ENCODE data around the gene PACS2. TPM values are rescaled to one million over a fixed set of nuclear protein-coding genes. Genes with fewer than 3 reads are reported as not detected.

Gene PACS2
- total RNA-seq, 2 experiments from 2014 or later, result 57.7 to 61.5 TPM

DNA sequence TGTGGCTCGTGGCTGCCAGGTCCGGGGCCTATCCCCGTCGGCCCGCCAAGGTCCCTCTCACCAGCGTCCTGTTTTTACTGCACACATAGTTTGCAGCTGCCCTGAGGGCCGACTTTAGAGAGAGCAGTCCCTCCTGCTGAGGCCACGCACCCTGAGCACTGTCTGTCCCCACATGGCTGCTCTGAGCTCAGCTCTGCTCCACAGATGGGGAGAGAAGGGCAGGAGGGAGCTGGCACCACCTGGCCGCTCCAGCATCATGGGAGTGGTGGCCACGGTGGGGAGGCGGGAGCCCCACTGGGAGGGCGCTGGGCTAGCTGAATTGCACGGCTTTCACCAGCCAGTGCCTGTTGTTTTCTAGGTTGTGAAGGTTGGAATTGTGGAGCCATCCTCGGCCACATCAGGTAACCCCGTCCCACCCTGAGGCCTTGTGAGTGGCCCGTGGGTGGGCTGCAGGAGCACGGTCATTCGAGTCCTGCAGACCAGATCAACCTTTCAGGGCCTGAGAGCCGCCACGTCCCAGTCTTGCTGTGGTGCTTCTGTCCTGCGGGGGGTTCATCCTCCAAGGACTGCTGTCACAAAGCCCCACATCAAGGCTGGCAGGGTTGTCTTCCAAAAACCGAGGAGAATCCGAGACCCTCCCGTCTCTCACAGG is 76.4 kb downstream of the PACS2 start:
- ChIA-PET POLR2A (no interaction called here), CTCF (no interaction called here)
- H3K27ac Mint-ChIP-seq, result no peak overlapping the region
- H3K9me3 Mint-ChIP-seq, result no peaks in the 10 kb centered on the region
- DNase-seq (peak in 1 of 14 experiments; percentile 0), ATAC-seq (ENCODE audit: poor library complexity) (no peak)
- H3K36me3 Mint-ChIP-seq (ENCODE audit: low read depth), result no peaks in the 10 kb centered on the region
- Histone ChIP-seq H3K36me3 (ENCODE audit: insufficient read depth, low read length) (no peaks in the 10 kb centered on the region), H3K27ac (ENCODE audit: low read depth in 1 of 2, low read length in 2 of 2) (no peak overlapping the region), H3K4me3 (ENCODE audit: low read length) (no peak overlapping the region), H3K27me3 (ENCODE audit: control insufficient read depth in 1 of 2, insufficient read depth in 2 of 2, low read length in 2 of 2) (no peaks in the 10 kb centered on the region), H3K4me1 (ENCODE audit: insufficient read depth, low read length) (peaks cover 16% of the 10 kb centered on the region), H3K9me3 (ENCODE audit: control insufficient read depth in 1 of 2, insufficient read depth in 1 of 2, low read length in 2 of 2) (no peaks in the 10 kb centered on the region)
- H3K4me3 Mint-ChIP-seq, result no peak overlapping the region
- H3K4me1 Mint-ChIP-seq (ENCODE audit: low read depth), result no peaks in the 10 kb centered on the region
- H3K27me3 Mint-ChIP-seq, result no peaks in the 10 kb centered on the region
- intact Hi-C loops (cut with DNase I, micrococcal nuclease), result no loop called here
- TF ChIP-seq, protein P1, sequence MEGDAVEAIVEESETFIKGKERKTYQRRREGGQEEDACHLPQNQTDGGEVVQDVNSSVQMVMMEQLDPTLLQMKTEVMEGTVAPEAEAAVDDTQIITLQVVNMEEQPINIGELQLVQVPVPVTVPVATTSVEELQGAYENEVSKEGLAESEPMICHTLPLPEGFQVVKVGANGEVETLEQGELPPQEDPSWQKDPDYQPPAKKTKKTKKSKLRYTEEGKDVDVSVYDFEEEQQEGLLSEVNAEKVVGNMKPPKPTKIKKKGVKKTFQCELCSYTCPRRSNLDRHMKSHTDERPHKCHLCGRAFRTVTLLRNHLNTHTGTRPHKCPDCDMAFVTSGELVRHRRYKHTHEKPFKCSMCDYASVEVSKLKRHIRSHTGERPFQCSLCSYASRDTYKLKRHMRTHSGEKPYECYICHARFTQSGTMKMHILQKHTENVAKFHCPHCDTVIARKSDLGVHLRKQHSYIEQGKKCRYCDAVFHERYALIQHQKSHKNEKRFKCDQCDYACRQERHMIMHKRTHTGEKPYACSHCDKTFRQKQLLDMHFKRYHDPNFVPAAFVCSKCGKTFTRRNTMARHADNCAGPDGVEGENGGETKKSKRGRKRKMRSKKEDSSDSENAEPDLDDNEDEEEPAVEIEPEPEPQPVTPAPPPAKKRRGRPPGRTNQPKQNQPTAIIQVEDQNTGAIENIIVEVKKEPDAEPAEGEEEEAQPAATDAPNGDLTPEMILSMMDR (IDR thresholded peaks at IDR 0.05), result no peak

DNA sequence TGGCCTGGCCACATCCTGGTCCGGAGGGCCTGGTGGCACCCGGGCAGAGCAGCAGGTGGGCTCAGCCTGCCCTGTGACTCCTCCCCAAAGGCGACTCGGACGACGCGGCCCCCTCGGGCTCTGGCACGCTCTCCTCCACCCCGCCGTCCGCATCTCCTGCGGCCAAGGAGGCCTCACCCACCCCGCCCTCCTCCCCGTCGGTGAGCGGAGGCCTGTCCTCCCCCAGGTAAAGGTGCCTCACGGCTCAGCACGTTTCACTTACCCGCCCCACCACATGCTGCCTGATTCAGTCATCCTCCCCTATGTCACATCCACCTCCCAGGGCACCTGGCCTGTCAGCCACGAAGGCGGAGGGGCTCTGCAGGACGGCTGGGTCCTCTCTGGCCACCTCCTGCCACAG is 77.0 kb downstream of the PACS2 start:
- Histone ChIP-seq H3K27ac (ENCODE audit: low read depth in 1 of 2, low read length in 2 of 2) (no peak overlapping the region), H3K4me3 (ENCODE audit: low read length) (no peak overlapping the region), H3K27me3 (ENCODE audit: control insufficient read depth in 1 of 2, insufficient read depth in 2 of 2, low read length in 2 of 2) (no peaks in the 10 kb centered on the region), H3K36me3 (ENCODE audit: insufficient read depth, low read length) (no peaks in the 10 kb centered on the region), H3K4me1 (ENCODE audit: insufficient read depth, low read length) (peaks cover 16% of the 10 kb centered on the region), H3K9me3 (ENCODE audit: control insufficient read depth in 1 of 2, insufficient read depth in 1 of 2, low read length in 2 of 2) (no peaks in the 10 kb centered on the region)
- Mint-ChIP-seq H3K9me3 (no peaks in the 10 kb centered on the region), H3K27ac (no peak overlapping the region), H3K4me1 (ENCODE audit: low read depth) (no peaks in the 10 kb centered on the region), H3K27me3 (no peaks in the 10 kb centered on the region), H3K4me3 (no peak overlapping the region), H3K36me3 (ENCODE audit: low read depth) (no peaks in the 10 kb centered on the region)
- DNase-seq, result no peak
- intact Hi-C loops (cut with DNase I, micrococcal nuclease), result no loop called here
- TF ChIP-seq, protein P1 (IDR thresholded peaks at IDR 0.05), result no peak
- CTCF ChIA-PET, result no interaction called here
- ATAC-seq (ENCODE audit: poor library complexity), result no peak
- POLR2A ChIA-PET, result no interaction called here

DNA sequence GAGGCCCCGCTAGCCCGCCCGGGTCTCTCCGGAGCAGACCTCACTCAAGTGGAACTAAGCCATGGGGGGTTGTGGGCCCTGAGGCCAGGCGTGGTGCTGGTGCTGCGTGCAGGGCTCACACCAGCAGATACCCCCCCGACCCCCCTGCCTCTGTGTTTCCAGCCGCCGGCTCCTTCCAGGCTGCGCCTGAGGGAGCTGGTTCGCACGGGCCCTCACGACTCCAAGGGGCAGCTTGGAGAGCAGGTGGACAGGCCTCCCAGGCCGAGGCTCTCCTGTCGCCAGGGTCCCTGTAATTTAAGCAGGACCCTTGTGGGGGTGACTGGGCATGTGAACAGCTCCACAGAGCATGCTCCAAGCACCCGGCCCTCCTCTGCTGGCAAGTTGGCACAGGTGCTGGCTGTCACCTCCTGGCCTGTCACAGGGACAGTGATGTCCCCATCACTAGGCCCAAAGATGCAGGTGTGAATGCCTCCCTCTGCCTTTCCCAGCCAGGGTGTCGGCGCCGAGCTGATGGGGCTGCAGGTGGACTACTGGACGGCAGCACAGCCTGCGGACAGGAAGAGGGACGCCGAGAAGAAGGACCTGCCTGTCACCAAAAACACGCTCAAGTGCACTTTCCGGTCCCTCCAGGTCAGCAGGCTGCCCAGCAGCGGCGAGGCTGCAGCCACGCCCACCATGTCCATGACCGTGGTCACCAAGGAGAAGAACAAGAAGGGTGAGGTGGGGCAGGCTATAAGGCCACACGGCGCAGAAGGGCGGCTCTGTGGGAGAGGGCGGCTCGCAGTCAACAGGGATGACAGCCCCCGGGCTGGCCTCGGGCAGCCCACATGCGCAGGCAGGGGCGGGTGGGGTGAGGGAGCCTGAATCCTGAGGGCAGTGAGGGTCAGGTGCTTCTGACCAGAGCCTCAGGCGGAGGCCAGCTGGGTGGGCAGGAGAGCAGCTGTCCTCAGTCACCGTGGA is 77.9 kb downstream of the PACS2 start:
- Mint-ChIP-seq H3K36me3 (ENCODE audit: low read depth) (no peaks in the 10 kb centered on the region), H3K9me3 (no peaks in the 10 kb centered on the region), H3K4me3 (no peak overlapping the region), H3K27me3 (no peaks in the 10 kb centered on the region), H3K4me1 (ENCODE audit: low read depth) (no peaks in the 10 kb centered on the region), H3K27ac (no peak overlapping the region)
- TF ChIP-seq, protein P1 (IDR thresholded peaks at IDR 0.05), result no peak
- H3K27me3 ChIP-seq (ENCODE audit: control insufficient read depth in 1 of 2, insufficient read depth in 2 of 2, low read length in 2 of 2), result no peaks in the 10 kb centered on the region
- peaks cover 18% of the 10 kb centered on the region for H3K4me1 ChIP-seq (ENCODE audit: insufficient read depth, low read length)
- no peak for DNase-seq
- H3K27ac ChIP-seq (ENCODE audit: low read depth in 1 of 2, low read length in 2 of 2), result no peak overlapping the region
- ChIA-PET CTCF (no interaction called here), POLR2A (no interaction called here)
- no peak for ATAC-seq (ENCODE audit: poor library complexity)
- no peaks in the 10 kb centered on the region for H3K9me3 ChIP-seq (ENCODE audit: control insufficient read depth in 1 of 2, insufficient read depth in 1 of 2, low read length in 2 of 2)
- H3K4me3 ChIP-seq (ENCODE audit: low read length), result no peak overlapping the region
- intact Hi-C loops (cut with DNase I, micrococcal nuclease), result no loop called here
- H3K36me3 ChIP-seq (ENCODE audit: insufficient read depth, low read length), result no peaks in the 10 kb centered on the region

Data from CD4-positive, alpha-beta T cell (primary cell).